HG03342 (cell line): ENCODE results near the gene ARMCX2.
"Not testable (repeated sequence)": the region's sequence is repeated elsewhere in the genome, so short reads cannot be mapped to it uniquely, and the experiment has no call there.

Experiments
- ATAC-seq: cut with Tn5 transposase; IDR thresholded peaks from one replicate; pipeline ENCODE4 v1.9.1; 2021; ENCODE audit warnings: mild to moderate bottlenecking, moderate library complexity; ENCODE audit not compliant: unreplicated experiment

ARMCX2 gene

GRCh38 chrX:101659601-101660063 is at the start of gene ARMCX2:
Gene ARMCX2, minus strand, starts transcription at chrX:101659850. Its CDS starts 2,262 bp downstream, at chrX:101657588.
- peak; percentile 47 for ATAC-seq

GRCh38 chrX:101709384-101709783 is 49.7 kb upstream of the ARMCX2 start:
- ATAC-seq, result no peak

GRCh38 chrX:101708163-101708562 is 48.5 kb upstream of the ARMCX2 start:
- ATAC-seq, result no peak

GRCh38 chrX:101693476-101693875 is 33.8 kb upstream of the ARMCX2 start:
- peak; percentile 85 for ATAC-seq

GRCh38 chrX:101691835-101692234 is 32.2 kb upstream of the ARMCX2 start:
- no peak for ATAC-seq

GRCh38 chrX:101686574-101686973 is 26.9 kb upstream of the ARMCX2 start:
- no peak for ATAC-seq

- ATAC-seq, result no peak
Measured at GRCh38 chrX:101685923-101686322, 26.3 kb upstream of the ARMCX2 start.

- no peak for ATAC-seq
Measured at GRCh38 chrX:101682723-101683122, 23.1 kb upstream of the ARMCX2 start.

GRCh38 chrX:101677028-101677427 is 17.4 kb upstream of the ARMCX2 start:
- no peak for ATAC-seq

- no peak for ATAC-seq
Measured at GRCh38 chrX:101676571-101676970, 16.9 kb upstream of the ARMCX2 start.

GRCh38 chrX:101668143-101668542 is 8.5 kb upstream of the ARMCX2 start:
- ATAC-seq, result no peak

GRCh38 chrX:101658661-101659491 is 774 bp downstream of the ARMCX2 start:
- ATAC-seq, result peak; percentile 57

- ATAC-seq, result no peak
Measured at GRCh38 chrX:101657495-101657894, 2.2 kb downstream of the ARMCX2 start.

GRCh38 chrX:101656817-101657216 is 2.8 kb downstream of the ARMCX2 start:
- ATAC-seq, result no peak

- no peak for ATAC-seq
Measured at GRCh38 chrX:101655534-101655933, 4.1 kb downstream of the ARMCX2 start.

GRCh38 chrX:101647716-101648115 is 11.9 kb downstream of the ARMCX2 start:
- not testable (repeated sequence) for ATAC-seq

- no peak for ATAC-seq
Measured at GRCh38 chrX:101642093-101642492, 17.6 kb downstream of the ARMCX2 start.

GRCh38 chrX:101639583-101639982 is 20.1 kb downstream of the ARMCX2 start:
- no peak for ATAC-seq

- no peak for ATAC-seq
Measured at GRCh38 chrX:101619364-101619763, 40.3 kb downstream of the ARMCX2 start.

- ATAC-seq, result peak; percentile 93
Measured at GRCh38 chrX:101617211-101618191, 42.1 kb downstream of the ARMCX2 start, which contains the start of gene ARMCX6. Gene ARMCX6, minus strand, starts transcription at chrX:101618000. Its CDS starts 1,380 bp downstream, at chrX:101616620.

- ATAC-seq, result no peak
Measured at GRCh38 chrX:101605728-101606127, 53.9 kb downstream of the ARMCX2 start.
